ENCODE data around the gene XPA.
A peak's percentile ranks its signal among the peaks of the same experiment; 100 is the strongest.

Gene XPA

DNA sequence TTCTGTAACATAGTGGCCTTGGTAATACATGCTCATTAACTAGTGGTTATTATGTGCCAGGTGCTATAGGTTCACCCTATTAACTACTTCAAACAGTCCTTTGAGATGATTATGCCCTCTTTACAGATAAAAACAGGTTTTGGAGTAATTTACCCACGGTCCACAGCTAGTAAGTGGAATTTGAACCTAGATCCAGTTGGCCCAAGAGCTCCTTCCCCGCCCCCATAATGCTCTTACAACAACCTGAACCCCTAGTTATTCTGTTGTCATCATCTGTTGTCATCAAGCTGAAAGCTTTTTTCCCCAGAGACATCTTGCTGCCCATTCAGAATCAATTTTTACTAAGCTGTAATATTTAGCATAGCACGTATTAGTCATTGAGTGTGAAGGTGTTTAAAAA is 23.2 kb downstream of the XPA start:
- peaks cover 95% of the 10 kb centered on the region for H3K36me3 ChIP-seq (ENCODE audit: control insufficient read depth, insufficient read depth, low read length, severe bottlenecking)
- H3K27me3 ChIP-seq (replicated peaks; ENCODE audit: control insufficient read depth, insufficient read depth, low read length), result no peaks in the 10 kb centered on the region
- DNase-seq (ENCODE audit: low read depth), result no peak

DNA sequence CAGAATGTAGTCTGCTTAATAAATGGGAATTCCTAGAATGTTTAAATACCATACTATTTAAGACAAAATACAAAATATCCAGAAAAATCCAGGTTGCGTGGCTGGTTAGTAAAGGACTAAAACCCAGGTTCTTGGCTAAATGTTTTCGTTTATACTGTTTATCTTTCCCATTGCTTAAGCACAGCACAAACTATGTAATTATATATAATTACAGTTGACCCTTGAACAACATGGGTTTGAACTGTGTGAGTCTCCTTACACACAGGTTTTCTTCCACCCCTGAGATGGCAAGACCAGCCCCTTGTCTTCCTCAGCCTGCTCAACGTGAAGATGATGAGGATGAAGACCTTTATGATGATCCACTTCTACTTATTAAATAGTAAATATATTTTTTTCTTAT is 24.7 kb downstream of the XPA start:
- H3K27me3 ChIP-seq (replicated peaks; ENCODE audit: control insufficient read depth, insufficient read depth, low read length), result no peaks in the 10 kb centered on the region
- peaks cover 20% of the 10 kb centered on the region for H3K4me1 ChIP-seq (ENCODE audit: control insufficient read depth, insufficient read depth, low read length)
- no peak overlapping the region for H3K4me3 ChIP-seq (ENCODE audit: low read length)
- H3K36me3 ChIP-seq (ENCODE audit: control insufficient read depth, insufficient read depth, low read length, severe bottlenecking), result peaks cover 100% of the 10 kb centered on the region
- no peaks in the 10 kb centered on the region for H3K9me3 ChIP-seq (ENCODE audit: control insufficient read depth, low read length)
- no peak overlapping the region for H3K9ac ChIP-seq (ENCODE audit: low read length)
- DNase-seq (ENCODE audit: low read depth), result no peak

More for the DNA sequence above, 23.2 kb downstream of the XPA start:
- no peaks in the 10 kb centered on the region for H3K9me3 ChIP-seq (ENCODE audit: control insufficient read depth, low read length)
- no peak overlapping the region for H3K9ac ChIP-seq (ENCODE audit: low read length)
- H3K4me1 ChIP-seq (ENCODE audit: control insufficient read depth, insufficient read depth, low read length), result peaks cover 20% of the 10 kb centered on the region
- no peak overlapping the region for H3K4me3 ChIP-seq (ENCODE audit: low read length)

DNA sequence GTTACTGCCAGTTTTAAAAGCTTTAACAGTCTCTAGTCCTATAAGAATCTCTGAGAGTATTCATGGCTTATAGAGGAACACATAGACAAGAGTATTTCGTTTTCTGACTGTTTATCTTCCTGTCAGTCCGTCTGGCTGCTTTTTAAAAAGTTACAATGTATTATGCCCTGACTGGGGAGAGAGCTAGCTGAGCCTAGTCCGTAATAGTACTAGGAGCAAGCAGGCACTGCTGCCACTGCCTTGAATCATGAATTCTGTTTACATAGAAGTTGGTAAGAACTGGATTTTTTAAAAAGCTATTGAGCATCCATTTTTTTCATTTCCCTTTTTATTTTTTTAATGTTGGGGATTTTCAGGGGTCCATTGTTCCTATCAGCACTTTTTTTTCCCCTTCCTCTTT is 26.6 kb downstream of the XPA start:
- Histone ChIP-seq H3K4me1 (ENCODE audit: control insufficient read depth, insufficient read depth, low read length) (peaks cover 17% of the 10 kb centered on the region), H3K36me3 (ENCODE audit: control insufficient read depth, insufficient read depth, low read length, severe bottlenecking) (peaks cover 100% of the 10 kb centered on the region), H3K4me3 (ENCODE audit: low read length) (no peak overlapping the region), H3K9ac (ENCODE audit: low read length) (no peak overlapping the region), H3K27me3 (replicated peaks; ENCODE audit: control insufficient read depth, insufficient read depth, low read length) (no peaks in the 10 kb centered on the region), H3K9me3 (ENCODE audit: control insufficient read depth, low read length) (no peaks in the 10 kb centered on the region)
- no peak for DNase-seq (ENCODE audit: low read depth)

DNA sequence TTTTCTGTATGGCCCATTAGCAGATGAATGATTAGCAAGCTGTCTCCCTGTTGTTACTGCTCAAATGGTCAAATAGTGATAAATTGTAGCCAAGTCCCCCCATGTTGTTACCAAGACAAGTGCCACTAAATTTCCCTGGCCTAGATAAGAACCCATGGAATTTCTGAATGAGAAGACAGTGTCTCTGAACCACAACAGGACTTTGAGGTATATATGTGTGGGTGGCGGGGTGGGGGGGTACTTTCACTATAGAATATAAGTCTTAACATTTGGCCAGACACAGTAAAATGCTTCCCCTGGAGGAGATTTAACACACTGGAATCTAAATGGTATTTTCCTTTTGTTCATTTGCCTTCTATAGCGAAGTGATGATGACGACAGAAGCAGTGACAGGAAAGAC is 28.7 kb downstream of the XPA start:
- no peaks in the 10 kb centered on the region for H3K27me3 ChIP-seq (replicated peaks; ENCODE audit: control insufficient read depth, insufficient read depth, low read length)
- no peak overlapping the region for H3K9ac ChIP-seq (ENCODE audit: low read length)
- peaks cover 99% of the 10 kb centered on the region for H3K36me3 ChIP-seq (ENCODE audit: control insufficient read depth, insufficient read depth, low read length, severe bottlenecking)
- no peak for DNase-seq (ENCODE audit: low read depth)
- H3K4me1 ChIP-seq (ENCODE audit: control insufficient read depth, insufficient read depth, low read length), result peaks cover 6% of the 10 kb centered on the region
- no peak overlapping the region for H3K4me3 ChIP-seq (ENCODE audit: low read length)
- H3K9me3 ChIP-seq (ENCODE audit: control insufficient read depth, low read length), result no peaks in the 10 kb centered on the region

DNA sequence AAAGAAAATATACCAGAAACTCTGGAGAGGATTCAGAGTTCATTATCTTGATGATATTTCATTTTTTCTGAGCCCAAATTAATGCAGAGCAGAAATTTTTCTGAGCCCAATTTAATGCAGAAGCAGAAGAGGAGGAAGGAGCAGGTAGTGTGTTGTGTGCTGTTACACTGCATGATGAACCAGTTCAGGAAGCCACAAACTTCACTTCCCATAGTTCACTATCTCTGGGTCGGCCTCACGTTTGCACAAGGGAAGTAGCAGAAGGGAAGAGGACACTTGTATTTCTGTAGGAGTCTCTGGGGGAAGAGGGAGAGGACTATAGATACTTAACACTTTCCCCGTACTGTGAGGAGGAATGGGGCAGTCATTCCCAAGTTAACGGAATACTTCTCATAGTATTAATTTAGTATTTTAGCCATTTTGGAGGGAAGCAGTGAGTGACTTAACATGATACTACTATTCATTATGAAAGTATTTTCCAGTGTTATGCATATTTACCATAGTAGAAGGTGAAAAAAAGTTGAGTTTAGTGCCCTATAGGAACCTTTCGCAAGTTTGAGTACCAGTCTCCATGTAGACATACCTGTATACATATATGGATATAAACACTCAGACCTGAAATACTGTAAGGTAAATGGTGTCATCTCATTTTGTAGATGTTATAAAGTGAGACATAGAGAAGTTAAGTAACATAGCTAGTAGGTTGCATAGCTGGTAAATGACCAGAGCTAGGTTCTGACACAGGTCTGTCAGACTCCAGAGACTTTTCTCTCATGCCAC is 30.0 kb downstream of the XPA start:
- Histone ChIP-seq H3K4me3 (ENCODE audit: low read length) (no peak overlapping the region), H3K9ac (ENCODE audit: low read length) (no peak overlapping the region), H3K9me3 (ENCODE audit: control insufficient read depth, low read length) (no peaks in the 10 kb centered on the region), H3K36me3 (ENCODE audit: control insufficient read depth, insufficient read depth, low read length, severe bottlenecking) (peaks cover 97% of the 10 kb centered on the region), H3K27me3 (replicated peaks; ENCODE audit: control insufficient read depth, insufficient read depth, low read length) (no peaks in the 10 kb centered on the region), H3K4me1 (ENCODE audit: control insufficient read depth, insufficient read depth, low read length) (peaks cover 6% of the 10 kb centered on the region)
- no peak for DNase-seq (ENCODE audit: low read depth)

DNA sequence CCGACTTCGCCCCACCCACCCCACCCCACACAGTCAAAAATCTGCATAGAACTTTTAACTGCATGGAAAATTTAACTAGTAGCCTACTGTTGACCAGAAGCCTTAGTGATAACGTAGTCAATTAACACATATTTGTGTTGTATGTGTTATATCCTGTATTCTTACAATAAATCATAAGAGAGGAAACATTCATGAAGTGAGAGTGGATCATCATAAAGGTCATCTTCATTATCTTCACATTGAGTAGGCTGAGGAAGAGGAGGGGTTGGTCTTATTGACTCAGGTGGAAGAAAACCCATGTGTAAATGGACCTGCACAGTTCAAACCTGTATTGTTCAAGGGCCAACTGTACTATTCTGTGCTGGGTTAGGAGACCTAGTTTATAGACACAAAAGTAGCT is 31.4 kb downstream of the XPA start:
- Histone ChIP-seq H3K9ac (ENCODE audit: low read length) (no peak overlapping the region), H3K4me3 (ENCODE audit: low read length) (no peak overlapping the region), H3K36me3 (ENCODE audit: control insufficient read depth, insufficient read depth, low read length, severe bottlenecking) (peaks cover 97% of the 10 kb centered on the region), H3K9me3 (ENCODE audit: control insufficient read depth, low read length) (no peaks in the 10 kb centered on the region), H3K4me1 (ENCODE audit: control insufficient read depth, insufficient read depth, low read length) (peaks cover 6% of the 10 kb centered on the region), H3K27me3 (replicated peaks; ENCODE audit: control insufficient read depth, insufficient read depth, low read length) (no peaks in the 10 kb centered on the region)
- no peak for DNase-seq (ENCODE audit: low read depth)

DNA sequence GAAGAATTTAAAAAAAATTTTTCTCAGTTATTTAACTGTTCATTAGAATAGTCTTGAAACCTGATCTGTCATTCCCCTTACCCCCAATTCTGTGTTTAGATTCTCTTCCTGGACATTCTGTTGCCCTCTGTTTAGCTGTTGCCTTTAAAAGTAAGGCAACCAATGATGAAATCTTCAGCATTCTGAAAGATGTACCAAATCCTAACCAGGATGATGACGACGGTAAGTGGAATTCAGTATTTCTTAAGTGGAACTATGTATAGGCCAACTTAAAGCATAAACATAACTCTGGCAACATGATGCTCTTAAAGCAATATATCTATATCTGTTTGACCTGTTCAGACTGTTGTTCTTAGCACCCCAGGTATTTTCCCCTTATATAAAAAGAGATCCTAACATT is 36.3 kb downstream of the XPA start:
- Histone ChIP-seq H3K36me3 (ENCODE audit: control insufficient read depth, insufficient read depth, low read length, severe bottlenecking) (peaks cover 97% of the 10 kb centered on the region), H3K9ac (ENCODE audit: low read length) (no peak overlapping the region), H3K4me1 (ENCODE audit: control insufficient read depth, insufficient read depth, low read length) (peaks cover under 1% of the 10 kb centered on the region), H3K9me3 (ENCODE audit: control insufficient read depth, low read length) (no peaks in the 10 kb centered on the region), H3K27me3 (replicated peaks; ENCODE audit: control insufficient read depth, insufficient read depth, low read length) (no peaks in the 10 kb centered on the region), H3K4me3 (ENCODE audit: low read length) (no peak overlapping the region)
- peak; percentile 62 for DNase-seq (ENCODE audit: low read depth)

DNA sequence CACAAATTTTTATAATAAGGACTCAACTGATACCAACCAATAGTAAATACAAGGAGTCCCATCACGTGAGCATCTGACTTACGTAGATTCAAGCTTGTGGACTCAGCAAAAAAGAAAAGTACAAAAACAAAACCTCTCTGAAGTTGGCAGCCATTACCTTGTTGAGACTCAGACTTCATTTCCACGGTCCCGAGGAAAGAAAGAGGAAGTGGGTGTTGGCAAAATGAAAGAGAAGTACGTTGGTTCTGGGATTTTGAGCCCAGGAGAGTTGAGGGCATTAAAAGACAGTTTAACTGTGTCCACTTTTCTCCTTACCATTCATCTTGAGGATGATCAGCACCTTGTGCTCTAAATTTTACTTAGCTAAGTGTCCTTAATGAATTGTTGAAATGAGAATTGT is 36.8 kb downstream of the XPA start:
- Histone ChIP-seq H3K4me3 (ENCODE audit: low read length) (no peak overlapping the region), H3K4me1 (ENCODE audit: control insufficient read depth, insufficient read depth, low read length) (no peaks in the 10 kb centered on the region), H3K9me3 (ENCODE audit: control insufficient read depth, low read length) (no peaks in the 10 kb centered on the region), H3K36me3 (ENCODE audit: control insufficient read depth, insufficient read depth, low read length, severe bottlenecking) (peaks cover 98% of the 10 kb centered on the region), H3K27me3 (replicated peaks; ENCODE audit: control insufficient read depth, insufficient read depth, low read length) (no peaks in the 10 kb centered on the region), H3K9ac (ENCODE audit: low read length) (no peak overlapping the region)
- no peak for DNase-seq (ENCODE audit: low read depth)

DNA sequence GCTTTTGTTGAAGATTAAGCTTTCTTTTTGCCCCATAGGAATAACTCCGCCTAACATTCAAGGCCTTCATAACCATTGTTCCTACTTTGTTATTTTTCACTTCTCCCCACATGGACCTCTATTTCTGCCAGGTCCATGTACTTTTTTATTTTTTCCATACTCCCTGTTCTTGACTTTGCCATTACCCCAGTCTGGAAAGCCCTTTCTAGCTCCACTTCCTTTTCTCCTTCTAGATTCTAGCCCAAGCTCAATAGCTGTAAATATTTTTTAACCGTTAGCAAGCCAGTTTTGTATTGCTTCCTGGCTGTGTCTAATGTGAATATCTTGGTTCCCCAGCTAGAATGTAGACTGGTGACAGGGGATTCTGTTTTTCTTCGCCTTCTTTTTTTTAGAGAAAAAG is 37.4 kb downstream of the XPA start:
- Histone ChIP-seq H3K27me3 (replicated peaks; ENCODE audit: control insufficient read depth, insufficient read depth, low read length) (no peaks in the 10 kb centered on the region), H3K9me3 (ENCODE audit: control insufficient read depth, low read length) (no peaks in the 10 kb centered on the region), H3K4me1 (ENCODE audit: control insufficient read depth, insufficient read depth, low read length) (no peaks in the 10 kb centered on the region), H3K9ac (ENCODE audit: low read length) (no peak overlapping the region), H3K4me3 (ENCODE audit: low read length) (no peak overlapping the region), H3K36me3 (ENCODE audit: control insufficient read depth, insufficient read depth, low read length, severe bottlenecking) (peaks cover 98% of the 10 kb centered on the region)
- DNase-seq (ENCODE audit: low read depth), result no peak

DNA sequence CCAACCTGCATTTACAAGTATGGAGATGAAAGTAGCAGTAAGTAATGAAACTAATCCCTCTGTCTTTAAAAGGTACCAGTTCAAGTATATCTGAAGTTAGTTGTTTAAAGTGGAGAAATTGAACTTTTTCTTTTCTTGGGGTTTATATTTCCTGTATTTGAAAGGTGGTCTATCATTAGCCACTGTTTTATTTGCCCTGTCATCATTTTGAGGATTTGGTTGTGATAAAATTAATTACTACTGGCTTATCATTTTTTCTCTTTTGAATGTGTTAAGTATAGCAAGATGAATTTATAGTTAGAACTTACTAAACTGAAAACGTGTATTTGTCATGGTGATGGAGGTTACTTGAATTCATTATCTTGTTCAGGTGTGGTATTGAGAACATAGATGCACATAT is 38.4 kb downstream of the XPA start:
- Histone ChIP-seq H3K9me3 (ENCODE audit: control insufficient read depth, low read length) (no peaks in the 10 kb centered on the region), H3K27me3 (replicated peaks; ENCODE audit: control insufficient read depth, insufficient read depth, low read length) (no peaks in the 10 kb centered on the region), H3K36me3 (ENCODE audit: control insufficient read depth, insufficient read depth, low read length, severe bottlenecking) (peaks cover 98% of the 10 kb centered on the region)

DNA sequence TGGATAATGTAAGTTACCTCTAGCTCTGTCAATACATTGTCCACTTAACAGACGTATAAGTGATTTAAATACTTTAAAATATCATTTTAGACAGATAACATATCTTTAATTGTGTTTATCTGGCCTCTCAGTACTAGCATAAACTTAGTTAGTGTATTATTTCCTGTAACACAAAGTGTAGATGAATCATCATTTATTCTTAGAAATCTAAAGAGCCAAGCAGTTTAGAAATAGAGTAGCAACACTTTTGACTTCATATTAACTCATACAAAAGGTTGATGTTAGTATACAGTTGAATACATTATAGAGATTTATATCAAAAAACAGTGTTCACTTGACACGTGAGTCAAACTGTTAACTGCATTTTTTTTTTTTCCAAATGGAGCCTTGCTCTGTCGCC is 45.5 kb downstream of the XPA start:
- no peak for DNase-seq (ENCODE audit: low read depth)
- Histone ChIP-seq H3K27me3 (replicated peaks; ENCODE audit: control insufficient read depth, insufficient read depth, low read length) (no peaks in the 10 kb centered on the region), H3K9ac (ENCODE audit: low read length) (no peak overlapping the region), H3K4me1 (ENCODE audit: control insufficient read depth, insufficient read depth, low read length) (peaks cover 11% of the 10 kb centered on the region), H3K36me3 (ENCODE audit: control insufficient read depth, insufficient read depth, low read length, severe bottlenecking) (peaks cover 86% of the 10 kb centered on the region), H3K4me3 (ENCODE audit: low read length) (no peak overlapping the region), H3K9me3 (ENCODE audit: control insufficient read depth, low read length) (no peaks in the 10 kb centered on the region)

More for the DNA sequence above, 38.4 kb downstream of the XPA start:
- Histone ChIP-seq H3K4me1 (ENCODE audit: control insufficient read depth, insufficient read depth, low read length) (no peaks in the 10 kb centered on the region), H3K9ac (ENCODE audit: low read length) (no peak overlapping the region), H3K4me3 (ENCODE audit: low read length) (no peak overlapping the region)
- DNase-seq (ENCODE audit: low read depth), result no peak

DNA sequence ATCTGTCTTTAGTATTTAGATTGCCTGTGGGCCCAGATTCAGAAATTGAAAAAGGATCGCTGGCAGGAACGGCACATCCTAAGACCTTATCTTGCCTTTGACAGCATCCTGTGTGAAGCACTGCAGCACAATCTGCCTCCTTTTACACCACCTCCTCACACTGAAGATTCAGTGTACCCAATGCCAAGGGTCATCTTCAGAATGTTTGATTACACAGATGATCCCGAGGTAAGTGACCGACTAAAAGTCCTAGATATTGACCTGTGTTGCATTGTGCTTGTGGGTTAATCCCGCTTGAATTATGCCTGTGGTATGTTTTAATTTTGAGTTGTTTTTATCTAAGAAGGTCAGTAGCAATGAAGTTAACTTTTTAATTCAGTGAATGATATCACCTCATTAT is 49.1 kb downstream of the XPA start:
- no peak for DNase-seq (ENCODE audit: low read depth)
- no peak overlapping the region for H3K4me3 ChIP-seq (ENCODE audit: low read length)
- peaks cover 81% of the 10 kb centered on the region for H3K36me3 ChIP-seq (ENCODE audit: control insufficient read depth, insufficient read depth, low read length, severe bottlenecking)
- no peak overlapping the region for H3K9ac ChIP-seq (ENCODE audit: low read length)
- H3K4me1 ChIP-seq (ENCODE audit: control insufficient read depth, insufficient read depth, low read length), result peaks cover 11% of the 10 kb centered on the region
- no peaks in the 10 kb centered on the region for H3K27me3 ChIP-seq (replicated peaks; ENCODE audit: control insufficient read depth, insufficient read depth, low read length)
- no peaks in the 10 kb centered on the region for H3K9me3 ChIP-seq (ENCODE audit: control insufficient read depth, low read length)
